H9 (cell line): ENCODE measurements around the gene ATP6V1G2. TPM values are rescaled to one million over a fixed set of nuclear protein-coding genes. Genes with fewer than 3 reads are reported as not detected.
A peak's percentile ranks its signal among the peaks of the same experiment; 100 is the strongest.

ENCODE experiments used
- DNase-seq: peaks from one replicate; pipeline ENCODE4 v3.0.0-alpha.2; 2017
- H2AFZ ChIP-seq: one replicate; pipeline ENCODE4 v1.6.1; 2013; ENCODE audit warnings: mild to moderate bottlenecking, low read length, control low read depth, moderate library complexity
- H2AK5ac ChIP-seq: 2 replicates; pipeline ENCODE4 v1.6.1; 2013; ENCODE audit warnings: low read length, control low read depth, mixed read lengths; ENCODE audit not compliant: insufficient read length
- H2BK120ac ChIP-seq: one replicate; pipeline ENCODE4 v1.6.1; 2013; ENCODE audit warnings: low read depth, mild to moderate bottlenecking, low read length, control low read depth, inconsistent platforms; ENCODE audit not compliant: poor library complexity, severe bottlenecking
- H2BK12ac ChIP-seq: 2 replicates; pipeline ENCODE4 v1.6.1; 2013; ENCODE audit warnings: low read length, control low read depth, mixed read lengths, low read depth; ENCODE audit not compliant: insufficient read length
- H2BK15ac ChIP-seq: 2 replicates; pipeline ENCODE4 v1.6.1; 2013; ENCODE audit warnings: low read depth, low read length, control low read depth
- H2BK20ac ChIP-seq: one replicate; pipeline ENCODE4 v1.6.1; 2013; ENCODE audit warnings: low read depth, mild to moderate bottlenecking, low read length, control low read depth, inconsistent platforms; ENCODE audit not compliant: poor library complexity, severe bottlenecking
- H2BK5ac ChIP-seq: 2 replicates; pipeline ENCODE4 v1.6.1; 2013; ENCODE audit warnings: low read length, control low read depth, mixed read lengths; ENCODE audit not compliant: insufficient read length
- H3K14ac ChIP-seq: 2 replicates; pipeline ENCODE4 v1.6.1; 2013; ENCODE audit warnings: low read length, control low read depth; ENCODE audit not compliant: insufficient read depth
- H3K18ac ChIP-seq: 2 replicates; pipeline ENCODE4 v1.6.1; 2013; ENCODE audit warnings: low read depth, mild to moderate bottlenecking, mixed read lengths, low read length, control low read depth; ENCODE audit not compliant: insufficient read length
- H3K23ac ChIP-seq: 2 replicates; pipeline ENCODE4 v1.6.1; 2013; ENCODE audit warnings: low read length, control low read depth, mixed read lengths, low read depth; ENCODE audit not compliant: insufficient read length
- H3K23me2 ChIP-seq: 2 replicates; pipeline ENCODE4 v1.6.1; 2013; ENCODE audit warnings: low read depth, mild to moderate bottlenecking, mixed read lengths, low read length, control low read depth; ENCODE audit not compliant: insufficient read length, poor library complexity, severe bottlenecking
- H3K27ac ChIP-seq: 2 replicates; pipeline ENCODE4 v1.5.1; 2013; ENCODE audit warnings: low read length, control low read depth, mixed read lengths, low read depth; ENCODE audit not compliant: insufficient read length
- H3K27me3 ChIP-seq: 2 replicates; pipeline ENCODE4 v1.6.1; 2013; ENCODE audit warnings: low read length, control low read depth, inconsistent platforms; ENCODE audit not compliant: insufficient read depth
- H3K4ac ChIP-seq: 2 replicates; pipeline ENCODE4 v1.6.1; 2013; ENCODE audit warnings: low read depth, mild to moderate bottlenecking, control low read depth, inconsistent platforms, low read length, moderate library complexity
- H3K4me1 ChIP-seq: 2 replicates; pipeline ENCODE4 v1.6.1; 2013; ENCODE audit warnings: low read length, control low read depth, inconsistent platforms; ENCODE audit not compliant: insufficient read depth
- H3K4me2 ChIP-seq: 2 replicates; pipeline ENCODE4 v1.6.1; 2013; ENCODE audit warnings: low read length, control low read depth, mixed read lengths; ENCODE audit not compliant: insufficient read length, insufficient read depth
- H3K56ac ChIP-seq: 2 replicates; pipeline ENCODE4 v1.6.1; 2013; ENCODE audit warnings: low read depth, mild to moderate bottlenecking, mixed read lengths, low read length, control low read depth; ENCODE audit not compliant: insufficient read length
- H3K79me1 ChIP-seq: 2 replicates; pipeline ENCODE4 v1.6.1; 2013; ENCODE audit warnings: low read depth, mild to moderate bottlenecking, moderate library complexity, low read length, control low read depth, inconsistent platforms; ENCODE audit not compliant: insufficient read depth, poor library complexity, severe bottlenecking
- H3K79me2 ChIP-seq: 2 replicates; pipeline ENCODE4 v1.6.1; 2013; ENCODE audit warnings: low read length, control low read depth, inconsistent platforms; ENCODE audit not compliant: insufficient read depth
- H3K9ac ChIP-seq: 2 replicates; pipeline ENCODE4 v1.6.1; 2013; ENCODE audit warnings: low read length, control low read depth, mixed read lengths; ENCODE audit not compliant: insufficient read length; ENCODE audit errors: extremely low read depth
- H3K9me3 ChIP-seq: one replicate; pipeline ENCODE4 v1.6.1; 2013; ENCODE audit warnings: low read depth, low read length, inconsistent platforms; ENCODE audit not compliant: control insufficient read depth
- H3T11ph ChIP-seq: one replicate; pipeline ENCODE4 v1.6.1; 2013; ENCODE audit warnings: mild to moderate bottlenecking, low read length, control low read depth, inconsistent platforms
- H4K20me1 ChIP-seq: one replicate; pipeline ENCODE4 v1.6.1; 2013; ENCODE audit not compliant: control insufficient read depth, insufficient read length, insufficient read depth
- H4K5ac ChIP-seq: 2 replicates; pipeline ENCODE4 v1.6.1; 2013; ENCODE audit warnings: low read depth, mild to moderate bottlenecking, mixed read lengths, low read length, control low read depth; ENCODE audit not compliant: insufficient read length
- H4K8ac ChIP-seq: replicated peaks from 2 replicates; pipeline ENCODE4 v1.6.1; 2013; ENCODE audit warnings: low read length, control low read depth, mixed read lengths, low read depth; ENCODE audit not compliant: insufficient read length
- H4K91ac ChIP-seq: 2 replicates; pipeline ENCODE4 v1.6.1; 2013; ENCODE audit warnings: low read depth, mild to moderate bottlenecking, moderate library complexity, mixed read lengths, low read length, control low read depth; ENCODE audit not compliant: insufficient read length
- H3K27ac Mint-ChIP-seq, 3 experiments: 2 replicates in 2 of 3; 3 replicates in 1 of 3; pipeline ENCODE4 v1.8.0; 2020 to 2021; ENCODE audit warnings: mixed read lengths in 3 of 3, mild to moderate bottlenecking in 1 of 3, moderate library complexity in 1 of 3
- H3K27me3 Mint-ChIP-seq: 2 replicates; pipeline ENCODE4 v1.8.0; 2021; ENCODE audit warnings: low read depth, mild to moderate bottlenecking, moderate library complexity, mixed read lengths
- H3K36me3 Mint-ChIP-seq, 3 experiments: 2 replicates in 2 of 3; 3 replicates in 1 of 3; pipeline ENCODE4 v1.8.0; 2020 to 2021; ENCODE audit warnings: low read depth in 3 of 3, mixed read lengths in 3 of 3; ENCODE audit not compliant: insufficient read depth in 1 of 3
- H3K4me1 Mint-ChIP-seq, 2 experiments: 2 replicates each; pipeline ENCODE4 v1.8.0; 2020; ENCODE audit warnings: mixed read lengths in 2 of 2
- H3K4me3 Mint-ChIP-seq, 2 experiments: 2 replicates in 1 of 2; 3 replicates in 1 of 2; pipeline ENCODE4 v1.8.0; 2020 to 2021; ENCODE audit warnings: mild to moderate bottlenecking in 2 of 2, mixed read lengths in 2 of 2, moderate library complexity in 1 of 2
- H3K9me3 Mint-ChIP-seq, 2 experiments: 2 replicates in 1 of 2; 3 replicates in 1 of 2; pipeline ENCODE4 v1.8.0; 2020; ENCODE audit warnings: mild to moderate bottlenecking in 2 of 2, mixed read lengths in 2 of 2, moderate library complexity in 1 of 2
- WGBS: extraction: QIAGEN DNeasy Blood & Tissue Kit; methylation state at CpG from one replicate; pipeline ENCODE4 v1.1.7; 2013; ENCODE audit warnings: missing lambda C conversion rate, low lambda C conversion rate, mixed read lengths; ENCODE audit not compliant: insufficient read length; ENCODE audit errors: extremely low coverage; 5-methylcytosine and 5-hydroxymethylcytosine counted together
- total RNA-seq: library from RNA; stranded (reverse); gene quantifications from 2 replicates; pipeline ENCODE4 v1.2.1, GENCODE V29; 2021
- TF ChIP-seq, protein P1 (sequence below): fragments of 200-600 bp; sonication (generic); conservative IDR thresholded peaks from 3 replicates; pipeline ENCODE4 v1.8.0; 2021; ENCODE audit warnings: antibody characterized with exemption, mild to moderate bottlenecking

Gene ATP6V1G2
- total RNA-seq, 1 experiment from 2014 or later, result 3.8 TPM

DNA sequence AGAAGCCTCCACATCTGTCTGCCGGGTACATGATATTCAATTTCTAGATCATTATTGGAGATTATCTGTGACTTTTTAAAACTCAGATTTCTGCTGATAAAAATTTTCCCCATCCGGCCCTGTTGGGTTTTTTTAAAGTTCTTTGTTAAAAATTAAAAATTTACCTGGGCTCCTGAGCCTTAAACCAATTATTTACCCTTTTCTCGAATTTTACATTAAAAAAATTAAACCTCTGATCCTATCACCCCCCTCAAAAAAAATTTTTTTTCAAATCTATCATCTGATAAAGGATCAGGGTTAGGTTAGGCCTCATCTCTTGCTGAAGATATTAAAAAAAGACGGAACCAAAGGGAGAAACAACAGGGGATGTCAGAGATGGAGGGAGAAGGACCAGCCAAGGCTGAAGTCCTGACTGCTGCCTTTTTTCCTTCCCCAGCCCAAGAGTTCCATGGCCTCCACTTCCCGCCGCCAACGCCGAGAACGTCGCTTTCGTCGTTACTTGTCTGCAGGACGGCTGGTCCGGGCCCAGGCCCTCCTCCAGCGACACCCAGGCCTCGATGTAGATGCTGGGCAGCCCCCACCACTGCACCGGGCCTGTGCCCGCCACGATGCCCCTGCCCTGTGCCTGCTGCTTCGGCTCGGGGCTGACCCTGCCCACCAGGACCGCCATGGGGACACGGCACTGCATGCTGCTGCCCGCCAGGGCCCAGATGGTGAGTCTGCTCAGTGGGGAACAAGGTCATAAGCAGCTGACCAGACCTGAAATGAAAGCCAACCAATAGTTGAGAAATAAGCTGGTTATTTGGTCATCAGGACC, 1.5 kb upstream of the ATP6V1G2 start:
- H2BK5ac ChIP-seq, result no peak overlapping the region
- H3K14ac ChIP-seq, result no peak overlapping the region; the same call in 1 of the 2 replicates
- H3K9me3 ChIP-seq, result no peaks in the 10 kb centered on the region
- no peak overlapping the region for H4K5ac ChIP-seq
- no peak overlapping the region for H2AK5ac ChIP-seq
- peaks cover 18 to 29% of the 10 kb centered on the region in 2 experiments for H3K4me1 Mint-ChIP-seq
- H3K4me3 Mint-ChIP-seq, result peak overlapping the region; percentile 70 to 84
- H3K79me1 ChIP-seq, result peaks cover 3% of the 10 kb centered on the region
- H3K9ac ChIP-seq, result peak overlapping the region; percentile 18
- H3K18ac ChIP-seq, result no peak overlapping the region
- no peak overlapping the region for H3K23ac ChIP-seq
- no peak overlapping the region for H3T11ph ChIP-seq
- H3K79me2 ChIP-seq, result no peaks in the 10 kb centered on the region; the same call in 1 of the 2 replicates
- no peak overlapping the region for H2BK15ac ChIP-seq
- H3K27ac ChIP-seq, result no peak overlapping the region
- DNase-seq, result no peak
- H2BK12ac ChIP-seq, result no peak overlapping the region
- H3K27me3 ChIP-seq, result no peaks in the 10 kb centered on the region
- no peak overlapping the region for H4K91ac ChIP-seq
- no peak overlapping the region for H2BK120ac ChIP-seq
- no peak overlapping the region for H2BK20ac ChIP-seq
- H3K4ac ChIP-seq, result 0 out of 2 replicates have a peak overlapping the region, but pooled peaks have one; percentile 88
- WGBS, result 100% methylated on average over 1 of the region's 24 CpGs
- H3K23me2 ChIP-seq, result no peaks in the 10 kb centered on the region
- no peaks in the 10 kb centered on the region; the same call in 1 of the 2 replicates for H3K4me1 ChIP-seq
- H4K8ac ChIP-seq, result no peak overlapping the region
- no peaks in the 10 kb centered on the region for H4K20me1 ChIP-seq
- no peak overlapping the region for H2AFZ ChIP-seq
- H3K56ac ChIP-seq, result no peak overlapping the region
- TF ChIP-seq, protein P1, sequence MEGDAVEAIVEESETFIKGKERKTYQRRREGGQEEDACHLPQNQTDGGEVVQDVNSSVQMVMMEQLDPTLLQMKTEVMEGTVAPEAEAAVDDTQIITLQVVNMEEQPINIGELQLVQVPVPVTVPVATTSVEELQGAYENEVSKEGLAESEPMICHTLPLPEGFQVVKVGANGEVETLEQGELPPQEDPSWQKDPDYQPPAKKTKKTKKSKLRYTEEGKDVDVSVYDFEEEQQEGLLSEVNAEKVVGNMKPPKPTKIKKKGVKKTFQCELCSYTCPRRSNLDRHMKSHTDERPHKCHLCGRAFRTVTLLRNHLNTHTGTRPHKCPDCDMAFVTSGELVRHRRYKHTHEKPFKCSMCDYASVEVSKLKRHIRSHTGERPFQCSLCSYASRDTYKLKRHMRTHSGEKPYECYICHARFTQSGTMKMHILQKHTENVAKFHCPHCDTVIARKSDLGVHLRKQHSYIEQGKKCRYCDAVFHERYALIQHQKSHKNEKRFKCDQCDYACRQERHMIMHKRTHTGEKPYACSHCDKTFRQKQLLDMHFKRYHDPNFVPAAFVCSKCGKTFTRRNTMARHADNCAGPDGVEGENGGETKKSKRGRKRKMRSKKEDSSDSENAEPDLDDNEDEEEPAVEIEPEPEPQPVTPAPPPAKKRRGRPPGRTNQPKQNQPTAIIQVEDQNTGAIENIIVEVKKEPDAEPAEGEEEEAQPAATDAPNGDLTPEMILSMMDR, result no peak
- H3K36me3 Mint-ChIP-seq, result peaks cover 6 to 32% (median 19%) of the 10 kb centered on the region in 3 experiments; a peak in 6 of 7 replicates
- H3K27me3 Mint-ChIP-seq, result no peaks in the 10 kb centered on the region
- H3K9me3 Mint-ChIP-seq, result no peaks in the 10 kb centered on the region
- H3K27ac Mint-ChIP-seq, result peak overlapping the region; percentile 89 to 97 (median 94)
- H3K4me2 ChIP-seq, result peak overlapping the region; percentile 56
